ENCODE results near the gene ENKUR.

DNA sequence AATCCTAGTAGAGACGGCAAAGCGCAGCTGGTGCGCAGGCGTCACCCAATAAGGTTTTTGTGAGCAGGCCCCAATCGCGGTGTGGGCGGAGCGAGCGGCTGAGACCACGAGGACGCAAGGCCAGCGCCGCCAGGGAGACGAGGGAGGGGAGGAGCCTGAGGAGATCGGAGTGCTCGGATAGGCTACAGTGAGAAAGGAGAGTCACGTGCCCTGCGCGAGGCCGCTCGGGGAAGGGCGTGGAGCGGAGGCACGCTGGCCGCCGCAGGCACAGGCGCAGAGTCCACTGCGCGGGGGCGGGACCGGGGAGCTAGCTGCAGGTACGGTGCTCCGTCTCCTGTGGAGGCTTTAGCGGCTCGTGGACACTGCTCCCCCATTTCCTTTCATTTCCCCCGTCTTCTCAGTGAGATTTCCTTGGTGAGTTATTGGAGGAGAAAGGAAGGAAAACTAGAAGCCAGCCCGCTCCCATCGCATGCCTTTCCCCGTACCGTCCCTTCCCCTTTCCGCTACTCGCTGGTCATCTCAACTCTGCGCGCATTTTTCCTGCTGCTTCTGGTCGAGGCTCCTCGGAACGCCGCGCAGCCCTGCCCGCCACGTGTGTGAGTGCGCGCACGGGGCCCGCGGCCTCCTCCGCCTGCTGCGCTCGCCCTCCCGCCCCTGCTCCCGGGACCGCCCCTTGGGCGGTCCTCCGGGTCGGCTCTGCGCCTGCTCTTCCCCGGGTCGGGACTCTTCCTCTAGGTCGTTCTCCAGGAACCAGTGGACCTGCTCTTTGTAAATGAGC, 607 bp upstream of the ENKUR start, which contains the start of gene THNSL1:
- TF ChIP-seq EZH2phosphoT487 (IDR thresholded peaks at IDR 0.05; ENCODE audit: insufficient read depth, low read depth) (no peak), EZH2 (IDR thresholded peaks at IDR 0.05; ENCODE audit: insufficient read depth, poor library complexity, severe bottlenecking) (no peak)
